GM12801 (cell line): ENCODE results near the gene PFKFB4.

Experiments used
- TF ChIP-seq, protein P1 (sequence below): IDR thresholded peaks from one replicate; pipeline ENCODE4 v1.5.1; 2011; ENCODE audit warnings: control low read depth; ENCODE audit not compliant: insufficient read length; ENCODE audit errors: extremely low read depth

Gene PFKFB4

DNA sequence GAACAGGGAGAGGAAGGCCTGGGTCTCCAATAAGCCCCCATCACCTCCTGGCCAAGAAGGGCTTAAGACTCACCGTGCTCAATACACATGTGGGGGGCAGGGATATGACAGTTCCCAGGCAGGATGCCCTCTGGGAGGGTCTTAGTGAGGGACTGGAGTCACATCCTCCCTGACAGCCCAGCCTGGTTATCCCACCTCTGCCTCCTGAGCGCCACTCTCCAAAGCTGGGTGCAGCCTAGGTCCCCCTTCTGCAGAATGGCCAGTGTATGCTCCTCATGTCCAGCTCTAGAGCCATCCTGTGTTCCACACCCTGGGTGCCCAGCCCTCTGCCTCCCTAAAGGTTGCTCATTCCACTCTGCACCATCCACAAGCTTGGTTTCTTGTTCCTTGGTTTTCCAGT is 51.5 kb downstream of the PFKFB4 start:
- TF ChIP-seq, protein P1, sequence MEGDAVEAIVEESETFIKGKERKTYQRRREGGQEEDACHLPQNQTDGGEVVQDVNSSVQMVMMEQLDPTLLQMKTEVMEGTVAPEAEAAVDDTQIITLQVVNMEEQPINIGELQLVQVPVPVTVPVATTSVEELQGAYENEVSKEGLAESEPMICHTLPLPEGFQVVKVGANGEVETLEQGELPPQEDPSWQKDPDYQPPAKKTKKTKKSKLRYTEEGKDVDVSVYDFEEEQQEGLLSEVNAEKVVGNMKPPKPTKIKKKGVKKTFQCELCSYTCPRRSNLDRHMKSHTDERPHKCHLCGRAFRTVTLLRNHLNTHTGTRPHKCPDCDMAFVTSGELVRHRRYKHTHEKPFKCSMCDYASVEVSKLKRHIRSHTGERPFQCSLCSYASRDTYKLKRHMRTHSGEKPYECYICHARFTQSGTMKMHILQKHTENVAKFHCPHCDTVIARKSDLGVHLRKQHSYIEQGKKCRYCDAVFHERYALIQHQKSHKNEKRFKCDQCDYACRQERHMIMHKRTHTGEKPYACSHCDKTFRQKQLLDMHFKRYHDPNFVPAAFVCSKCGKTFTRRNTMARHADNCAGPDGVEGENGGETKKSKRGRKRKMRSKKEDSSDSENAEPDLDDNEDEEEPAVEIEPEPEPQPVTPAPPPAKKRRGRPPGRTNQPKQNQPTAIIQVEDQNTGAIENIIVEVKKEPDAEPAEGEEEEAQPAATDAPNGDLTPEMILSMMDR: no peak

DNA sequence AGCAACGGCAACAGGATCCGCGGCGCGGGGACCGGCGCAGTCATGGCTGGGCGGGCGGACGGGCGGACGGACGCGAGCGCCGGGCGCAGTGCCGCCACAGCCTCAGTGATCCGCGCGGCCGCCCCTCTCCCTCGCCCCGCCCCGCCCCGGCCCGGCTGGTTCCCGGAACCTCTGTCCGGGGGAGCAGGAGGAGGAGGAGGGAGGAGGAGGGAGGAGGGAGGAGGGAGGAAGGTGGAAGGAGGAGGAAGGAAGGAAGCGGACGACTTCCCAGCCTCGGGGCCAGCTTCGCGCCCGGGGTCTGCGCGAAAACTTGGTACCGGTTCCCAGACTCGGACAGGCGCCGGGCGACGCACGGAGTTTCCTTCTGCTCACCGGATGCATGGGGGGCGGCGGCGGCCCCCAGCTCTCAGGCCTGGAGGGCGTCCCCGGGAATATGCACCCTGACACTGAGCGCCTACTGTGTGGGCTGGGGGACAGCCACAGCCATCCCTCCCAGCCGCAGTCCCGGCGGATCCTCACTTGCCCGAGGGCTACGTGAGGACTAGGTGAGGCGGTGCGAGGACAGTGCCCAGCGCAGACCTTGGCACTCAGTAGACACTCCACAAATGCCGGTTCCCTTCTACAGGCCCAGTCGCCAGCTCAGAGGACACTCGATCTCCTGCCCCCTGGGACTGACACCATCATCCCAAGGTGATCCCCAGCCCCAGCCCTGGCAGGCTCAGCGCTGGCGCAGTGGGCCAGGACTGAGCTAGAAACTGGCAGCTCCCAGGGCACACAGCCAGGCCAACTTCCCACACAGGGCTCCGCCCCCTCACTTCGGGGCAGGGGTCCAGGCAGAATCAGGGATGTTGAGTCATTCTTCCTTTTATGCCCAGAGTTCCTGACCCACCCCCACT is 52.3 kb downstream of the PFKFB4 start, which contains the start of gene SHISA5:
Gene SHISA5, minus strand, starts transcription at position 124 of the 896 bp plus-strand sequence. Its CDS starts 80 bp downstream, at position 44.
- TF ChIP-seq, protein P1: no peak

DNA sequence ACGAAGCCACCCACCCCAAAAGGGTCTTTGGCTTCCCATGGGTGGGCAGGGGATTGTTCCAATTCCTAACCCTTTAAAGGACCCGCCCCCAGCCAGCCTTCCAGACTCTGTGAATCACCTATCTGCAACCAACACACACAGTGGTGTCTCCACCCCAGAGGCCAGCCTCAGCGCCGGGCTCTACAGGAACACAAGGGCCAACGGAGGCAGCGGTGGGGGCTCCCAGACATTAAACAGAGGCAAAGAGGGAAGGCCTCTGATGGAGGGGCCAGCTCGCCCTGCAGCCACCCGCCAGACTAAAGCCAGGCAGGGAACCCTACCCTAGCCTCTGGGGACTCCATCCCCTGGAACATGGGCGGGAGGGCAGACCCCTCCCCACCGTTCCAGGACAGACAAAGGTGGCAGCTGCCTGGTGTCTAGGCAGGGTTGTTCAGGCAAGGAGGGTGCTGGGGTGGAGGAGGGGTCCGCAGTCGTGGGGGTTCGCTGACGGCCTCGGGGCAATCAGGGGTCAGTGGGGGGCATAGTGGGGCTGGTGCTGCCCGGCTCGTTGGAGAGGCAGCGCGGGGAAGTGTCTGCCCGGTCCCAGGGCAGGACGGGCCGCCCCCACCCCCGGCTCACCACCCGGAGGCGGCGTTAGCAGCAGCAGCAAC is 53.1 kb downstream of the PFKFB4 start:
- TF ChIP-seq, protein P1: no peak

DNA sequence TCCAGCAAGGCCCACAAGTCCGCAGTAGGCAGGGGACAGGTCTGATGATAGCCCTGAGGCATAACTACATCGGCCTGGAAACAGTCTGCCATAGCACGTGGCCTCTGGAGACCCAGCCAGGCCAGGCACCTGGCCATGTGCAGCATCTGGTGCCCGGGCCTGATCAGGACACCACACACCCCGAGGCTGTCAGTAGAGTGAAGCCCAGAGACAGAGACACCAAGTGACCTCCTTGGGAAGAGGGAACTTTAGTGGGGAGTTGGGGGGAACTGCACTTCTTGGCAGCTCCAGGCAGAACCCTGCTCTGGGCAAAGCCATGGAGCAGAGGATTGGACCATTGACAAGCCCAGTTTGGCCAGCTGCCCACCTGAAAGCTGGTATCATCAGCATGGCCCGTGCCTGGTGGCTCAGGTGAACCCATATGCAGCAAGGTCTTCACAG is 53.9 kb downstream of the PFKFB4 start:
- TF ChIP-seq, protein P1: no peak

DNA sequence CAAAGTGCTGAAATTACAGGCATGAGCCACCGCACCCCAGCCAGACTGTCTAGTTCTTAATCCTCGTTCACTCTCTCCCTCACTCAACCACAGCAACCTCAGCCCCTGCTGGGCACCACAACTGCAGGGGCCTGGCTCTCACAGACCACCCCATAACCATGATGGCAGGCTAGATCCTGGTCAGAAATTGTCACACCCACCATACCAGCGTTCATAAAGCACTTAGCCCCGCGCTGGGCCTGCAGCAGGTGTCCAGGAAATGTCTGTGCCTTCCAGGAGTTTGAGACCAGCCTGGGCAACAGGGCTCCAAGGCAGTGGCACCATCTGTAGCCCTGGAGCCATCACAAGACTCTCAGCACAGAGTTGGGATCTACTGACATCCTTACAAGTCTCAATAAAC is 54.5 kb downstream of the PFKFB4 start:
- TF ChIP-seq, protein P1: no peak

DNA sequence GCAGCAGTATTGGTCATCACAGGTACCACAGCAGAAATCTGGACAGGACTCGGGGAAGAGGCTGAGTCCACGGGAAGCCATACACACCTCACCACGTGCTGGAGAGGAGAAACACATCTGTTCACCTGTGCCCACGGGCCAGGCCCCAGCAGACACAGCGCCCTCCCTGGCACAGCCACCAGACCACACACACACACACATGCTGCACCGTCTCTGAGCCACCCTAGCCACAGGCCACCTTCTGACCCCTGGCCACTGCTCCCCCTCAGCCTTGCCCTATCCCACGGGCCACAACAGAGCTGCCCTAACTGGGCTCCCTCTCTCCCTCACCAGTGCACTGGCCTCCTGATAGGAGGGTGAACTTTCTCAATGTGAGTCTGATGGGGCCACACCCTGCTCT is 55.4 kb downstream of the PFKFB4 start:
- TF ChIP-seq, protein P1: no peak

DNA sequence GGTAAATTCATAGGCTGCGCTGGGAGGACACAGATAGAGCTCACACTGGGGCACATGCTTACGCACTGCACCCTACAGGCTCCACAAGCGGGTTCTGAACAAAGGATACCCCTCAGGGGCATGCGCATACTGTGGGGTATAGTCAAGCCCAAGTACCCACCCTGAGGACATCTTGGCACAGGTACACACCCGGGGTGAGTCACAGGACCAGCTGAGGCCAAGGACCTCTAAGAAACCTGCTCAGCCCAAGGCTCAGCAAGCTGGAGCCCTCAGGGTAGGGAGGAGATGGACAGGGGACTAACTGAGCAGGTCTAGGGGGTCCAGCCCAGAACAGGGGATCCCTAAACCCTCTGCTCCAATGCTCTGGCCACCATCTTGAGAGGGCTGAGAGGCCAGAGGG is 55.9 kb downstream of the PFKFB4 start:
- TF ChIP-seq, protein P1: no peak
